Measurements from ENCODE around the gene JAKMIP2. TPM values are rescaled to one million over a fixed set of nuclear protein-coding genes. Genes with fewer than 3 reads are reported as not detected.
"Not testable (repeated sequence)": the region's sequence is repeated elsewhere in the genome, so short reads cannot be mapped to it uniquely, and the experiment has no call there.

JAKMIP2 gene
- total RNA-seq, 4 donors from 2014 or later: 0.20 TPM; not detected in 3

DNA sequence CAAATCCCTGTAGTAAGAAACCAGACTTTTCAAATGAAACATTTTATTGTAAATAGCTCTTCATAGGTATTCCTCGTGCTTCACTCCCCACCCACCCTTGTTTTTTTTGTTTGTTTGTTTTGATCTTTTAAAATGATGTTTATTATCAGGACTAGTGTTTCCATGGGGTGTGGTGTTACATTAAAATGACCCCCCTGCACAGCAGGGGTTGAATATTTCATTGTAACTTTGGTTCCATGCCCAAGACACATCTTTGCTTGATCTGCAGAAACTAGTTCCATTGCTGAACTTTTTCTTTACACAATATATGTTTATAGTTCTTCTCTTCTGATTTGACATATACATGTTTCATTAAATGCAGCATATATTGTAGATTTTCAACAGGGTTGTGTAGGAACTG lies 191.4 kb downstream of the JAKMIP2 start:
- DNase-seq: no peak
- TF ChIP-seq, protein P1, sequence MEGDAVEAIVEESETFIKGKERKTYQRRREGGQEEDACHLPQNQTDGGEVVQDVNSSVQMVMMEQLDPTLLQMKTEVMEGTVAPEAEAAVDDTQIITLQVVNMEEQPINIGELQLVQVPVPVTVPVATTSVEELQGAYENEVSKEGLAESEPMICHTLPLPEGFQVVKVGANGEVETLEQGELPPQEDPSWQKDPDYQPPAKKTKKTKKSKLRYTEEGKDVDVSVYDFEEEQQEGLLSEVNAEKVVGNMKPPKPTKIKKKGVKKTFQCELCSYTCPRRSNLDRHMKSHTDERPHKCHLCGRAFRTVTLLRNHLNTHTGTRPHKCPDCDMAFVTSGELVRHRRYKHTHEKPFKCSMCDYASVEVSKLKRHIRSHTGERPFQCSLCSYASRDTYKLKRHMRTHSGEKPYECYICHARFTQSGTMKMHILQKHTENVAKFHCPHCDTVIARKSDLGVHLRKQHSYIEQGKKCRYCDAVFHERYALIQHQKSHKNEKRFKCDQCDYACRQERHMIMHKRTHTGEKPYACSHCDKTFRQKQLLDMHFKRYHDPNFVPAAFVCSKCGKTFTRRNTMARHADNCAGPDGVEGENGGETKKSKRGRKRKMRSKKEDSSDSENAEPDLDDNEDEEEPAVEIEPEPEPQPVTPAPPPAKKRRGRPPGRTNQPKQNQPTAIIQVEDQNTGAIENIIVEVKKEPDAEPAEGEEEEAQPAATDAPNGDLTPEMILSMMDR (IDR thresholded peaks at IDR 0.05 in 4 of 5, conservative IDR thresholded peaks at IDR 0.05 in 1 of 5): no peak
- no peak for TF ChIP-seq POLR2A (IDR thresholded peaks at IDR 0.05)
- no peaks in the 10 kb centered on the region for H3K9me3 ChIP-seq
- no peaks in the 10 kb centered on the region for H3K4me1 ChIP-seq
- no peak overlapping the region for H3K4me3 ChIP-seq
- no peak overlapping the region for H3K27ac ChIP-seq
- in situ Hi-C loops (cut with MboI; ENCODE audit: low sequenced_read_pairs in 4 of 4): loop anchor here in 1 of 4 donors (25.0 kb wide), 1 partner anchor 1054 kb away; no protein-coding TSS in a partner anchor
- no peak for ATAC-seq
- intact Hi-C loops (cut with DNase I; ENCODE audit: low total_unique reads): no loop called here
- H3K36me3 ChIP-seq: no peaks in the 10 kb centered on the region
- H3K27me3 ChIP-seq: no peaks in the 10 kb centered on the region

DNA sequence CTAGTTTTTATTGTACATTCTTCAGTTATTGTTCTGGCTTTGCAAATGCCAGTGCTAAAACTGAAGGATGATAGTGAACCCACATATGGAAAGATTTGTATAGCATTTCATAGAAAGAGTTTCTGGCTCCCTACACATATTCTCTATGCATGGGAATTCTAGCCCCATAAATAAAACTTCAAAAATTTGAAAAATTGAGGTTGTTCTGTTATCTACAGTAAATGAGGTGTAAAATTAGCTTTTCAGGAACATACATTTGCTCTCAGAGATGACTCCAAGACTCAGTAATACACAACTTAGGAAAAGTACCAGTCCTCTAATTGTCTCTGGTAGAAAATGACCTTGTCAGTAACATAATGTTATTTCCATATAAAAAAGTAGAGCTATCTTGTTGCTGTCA lies 192.4 kb downstream of the JAKMIP2 start:
- DNase-seq (no peak), ATAC-seq (no peak)
- Histone ChIP-seq H3K27me3 (no peaks in the 10 kb centered on the region), H3K4me1 (no peaks in the 10 kb centered on the region), H3K4me3 (no peak overlapping the region), H3K9me3 (no peaks in the 10 kb centered on the region), H3K27ac (no peak overlapping the region), H3K36me3 (no peaks in the 10 kb centered on the region)
- TF ChIP-seq, protein P1 (IDR thresholded peaks at IDR 0.05 in 4 of 5, conservative IDR thresholded peaks at IDR 0.05 in 1 of 5): no peak
- no peak for TF ChIP-seq POLR2A (IDR thresholded peaks at IDR 0.05)
- intact Hi-C loops (cut with DNase I; ENCODE audit: low total_unique reads): no loop called here
- in situ Hi-C loops (cut with MboI; ENCODE audit: low sequenced_read_pairs in 4 of 4): loop anchor here in 1 of 4 donors (25.0 kb wide), 1 partner anchor 1053 kb away; no protein-coding TSS in a partner anchor

DNA sequence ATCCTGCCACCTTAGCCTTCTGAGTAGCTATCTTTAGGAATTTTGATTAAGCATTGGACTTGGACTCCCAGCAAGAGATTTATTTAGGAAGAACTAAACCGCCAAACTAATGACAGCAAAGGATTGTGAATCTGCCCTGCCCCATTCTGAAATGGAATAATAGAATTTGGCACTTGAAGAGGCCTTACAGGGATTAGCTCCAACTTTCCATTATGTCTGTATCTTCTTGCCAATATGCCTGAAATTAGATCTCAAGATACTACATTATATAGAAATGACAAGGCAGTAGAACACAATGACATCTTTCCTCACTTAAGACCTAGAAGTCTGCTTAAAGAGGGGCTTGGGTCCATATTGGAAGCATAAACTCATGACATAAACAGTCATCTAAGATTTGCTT lies 195.7 kb downstream of the JAKMIP2 start:
- ATAC-seq: no peak
- intact Hi-C loops (cut with DNase I; ENCODE audit: low total_unique reads): no loop called here
- TF ChIP-seq, protein P1 (IDR thresholded peaks at IDR 0.05 in 4 of 5, conservative IDR thresholded peaks at IDR 0.05 in 1 of 5): no peak
- no peak for TF ChIP-seq POLR2A (IDR thresholded peaks at IDR 0.05)
- Histone ChIP-seq H3K4me3 (no peak overlapping the region), H3K27ac (no peak overlapping the region), H3K9me3 (no peaks in the 10 kb centered on the region), H3K27me3 (no peaks in the 10 kb centered on the region), H3K4me1 (no peaks in the 10 kb centered on the region), H3K36me3 (no peaks in the 10 kb centered on the region)
- DNase-seq: no peak
- in situ Hi-C loops (cut with MboI; ENCODE audit: low sequenced_read_pairs in 4 of 4): loop anchor here in 1 of 4 donors (25.0 kb wide), 1 partner anchor 1050 kb away; no protein-coding TSS in a partner anchor

DNA sequence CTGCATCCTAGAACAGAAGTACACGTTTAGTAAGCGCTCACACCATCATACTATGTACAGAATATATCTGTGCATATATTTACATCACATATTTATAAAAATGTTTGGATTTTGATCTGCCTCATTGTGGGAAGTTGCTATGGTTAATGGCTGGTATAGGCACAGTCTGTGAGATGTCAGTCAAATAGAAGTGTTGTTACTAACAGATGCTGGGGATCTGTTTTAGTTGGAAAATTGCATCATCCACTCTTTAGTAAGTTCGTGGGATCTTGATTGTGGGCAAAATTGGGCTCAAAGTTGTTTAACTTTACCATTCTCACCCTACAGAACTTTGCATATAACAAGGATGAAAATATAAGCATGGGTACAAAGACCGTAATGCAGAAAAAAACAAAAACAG lies 196.3 kb downstream of the JAKMIP2 start:
- Histone ChIP-seq H3K4me1 (no peaks in the 10 kb centered on the region), H3K27me3 (no peaks in the 10 kb centered on the region), H3K4me3 (no peak overlapping the region), H3K27ac (no peak overlapping the region), H3K36me3 (no peaks in the 10 kb centered on the region), H3K9me3 (no peaks in the 10 kb centered on the region)
- in situ Hi-C loops (cut with MboI; ENCODE audit: low sequenced_read_pairs in 4 of 4) (loop anchor here in 1 of 4 donors (25.0 kb wide), 1 partner anchor 1049 kb away; no protein-coding TSS in a partner anchor), intact Hi-C loops (cut with DNase I; ENCODE audit: low total_unique reads) (no loop called here)
- ATAC-seq: no peak
- no peak for DNase-seq
- TF ChIP-seq, protein P1 (IDR thresholded peaks at IDR 0.05 in 4 of 5, conservative IDR thresholded peaks at IDR 0.05 in 1 of 5): no peak

DNA sequence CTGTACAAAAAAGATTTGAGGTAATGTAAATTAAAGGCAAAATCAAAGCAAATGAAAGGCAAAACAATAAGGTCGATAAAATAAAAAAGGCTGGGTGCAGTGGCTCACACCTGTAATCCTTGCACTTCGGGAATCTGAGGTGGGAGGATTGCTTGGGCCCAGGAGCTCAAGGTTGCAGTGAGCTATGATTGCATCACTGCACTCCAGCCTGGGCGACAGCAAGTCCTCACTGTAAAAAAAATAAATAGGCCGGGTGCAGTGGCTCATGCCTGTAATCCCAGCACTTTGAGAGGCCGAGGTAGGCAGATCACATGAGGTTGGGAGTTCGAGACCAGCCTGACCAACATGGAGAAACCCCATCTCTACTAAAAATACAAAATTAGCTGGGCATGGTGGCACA lies 200.3 kb downstream of the JAKMIP2 start:
- H3K27me3 ChIP-seq; H3K27ac ChIP-seq; DNase-seq; H3K4me3 ChIP-seq; intact Hi-C loops (cut with DNase I; ENCODE audit: low total_unique reads); ATAC-seq; H3K36me3 ChIP-seq; H3K9me3 ChIP-seq; H3K4me1 ChIP-seq: not testable (repeated sequence)
- in situ Hi-C loops (cut with MboI; ENCODE audit: low sequenced_read_pairs in 4 of 4): loop anchor here in 1 of 4 donors (25.0 kb wide), 1 partner anchor 1045 kb away; no protein-coding TSS in a partner anchor

DNA sequence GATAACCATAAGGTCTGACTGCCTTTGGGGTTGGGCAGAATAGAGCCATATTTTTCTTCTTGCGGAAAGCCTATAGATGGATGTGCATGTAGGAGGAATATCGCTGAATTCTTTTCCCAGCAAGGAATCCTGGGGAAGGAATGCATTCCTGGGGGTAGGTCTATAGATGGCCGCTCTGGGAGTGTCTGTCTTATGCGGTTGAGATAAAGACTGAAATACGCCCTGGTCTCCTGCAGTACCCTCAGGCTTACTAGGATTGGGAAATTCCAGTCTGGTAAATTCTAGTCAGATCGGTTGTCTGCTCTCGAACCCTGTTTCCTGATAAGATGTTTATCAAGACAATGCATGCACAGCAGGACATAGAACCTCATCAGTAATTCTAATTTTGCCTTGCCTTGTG lies 202.1 kb downstream of the JAKMIP2 start:
- H3K27me3 ChIP-seq; DNase-seq; ATAC-seq; H3K36me3 ChIP-seq; H3K27ac ChIP-seq; intact Hi-C loops (cut with DNase I; ENCODE audit: low total_unique reads); H3K4me1 ChIP-seq; H3K4me3 ChIP-seq; H3K9me3 ChIP-seq: not testable (repeated sequence)
- in situ Hi-C loops (cut with MboI; ENCODE audit: low sequenced_read_pairs in 4 of 4): loop anchor here in 1 of 4 donors (25.0 kb wide), 1 partner anchor 1043 kb away; no protein-coding TSS in a partner anchor

All from gastrocnemius medialis (tissue), 4 donors.